Right lobe of liver (tissue), 6 donors: ENCODE results near the gene SLC45A1. TPM values are rescaled to one million over a fixed set of nuclear protein-coding genes. Genes with fewer than 3 reads are reported as not detected.

Experiments used
- ATAC-seq, 4 donors: fragments of 200-7000 bp; cut with Tn5 transposase; one replicate each; pipeline ENCODE4 v1.9.1; 2020; ENCODE audit warnings: mild to moderate bottlenecking in 4 of 4, moderate library complexity in 4 of 4
- DNase-seq, 3 donors: peaks; one replicate each; pipeline ENCODE4 v3.0.0-alpha.2; 2020
- H3K27ac ChIP-seq, 3 donors: fragments of 200-600 bp; one replicate each; pipeline ENCODE4 v1.8.0; 2022
- H3K27me3 ChIP-seq, 2 donors: fragments of 200-600 bp; one replicate each; pipeline ENCODE4 v1.8.0; 2022
- H3K36me3 ChIP-seq, 4 donors: fragments of 200-600 bp; sonication (generic) in 1 of 4; one replicate each; pipeline versions ENCODE4 v1.5.1 to v1.8.0; 2017 to 2022; ENCODE audit warnings: control low read depth in 1 of 4
- H3K4me1 ChIP-seq, 4 donors: fragments of 200-600 bp; sonication (generic) in 1 of 4; one replicate each; pipeline versions ENCODE4 v1.5.1 to v1.8.0; 2017 to 2022; ENCODE audit warnings: control low read depth in 1 of 4
- H3K4me3 ChIP-seq, 3 donors: fragments of 200-600 bp; one replicate each; pipeline ENCODE4 v1.8.0; 2022
- H3K9me3 ChIP-seq, 4 donors: fragments of 200-600 bp; sonication (generic) in 1 of 4; one replicate each; pipeline versions ENCODE4 v1.5.1 to v1.8.0; 2017 to 2022; ENCODE audit warnings: control low read depth in 1 of 4
- POLR2A ChIP-seq: fragments of 450-650 bp; IDR thresholded peaks from one replicate; pipeline ENCODE4 v1.6.1; 2017; ENCODE audit warnings: antibody characterized with exemption, mild to moderate bottlenecking
- WGBS: methylation state at CpG from one replicate; pipeline ENCODE4 v1.1.6; 2018; ENCODE audit warnings: low coverage, low lambda C conversion rate; ENCODE audit not compliant: insufficient coverage; ENCODE audit errors: missing lambda C conversion rate; 5-methylcytosine and 5-hydroxymethylcytosine counted together
- intact Hi-C, 2 donors: fragments of 100-400 bp; cut with DNase I; formaldehyde crosslinking; loops; one replicate each; pipeline versions ENCODE4 v1.11.2 to v1.14.1; 2022
- total RNA-seq, 6 experiments: library from RNA; depleted of rRNA in 2 of 6; stranded (reverse); fragments of >200 nt in 2 of 6; fragmentation: NEBNext Ultra II Directional in 3 of 6; extraction: Animal tissue kit (Norgen Biotek cat#: 25700) in 3 of 6; gene quantifications; one replicate each; pipeline versions ENCODE4 v1.1.0 to v1.2.4, GENCODE V29; 2016 to 2023
- TF ChIP-seq, protein P1 (sequence below), 4 donors: fragments of 200-600 bp in 3 of 4; fragments of 450-650 bp in 1 of 4; IDR thresholded peaks; one replicate each; pipeline versions ENCODE4 v1.5.1 to v1.8.0; 2016 to 2022; ENCODE audit warnings: antibody characterized with exemption in 4 of 4, mild to moderate bottlenecking in 2 of 4
- donor health status: DM: no; HTN: yes; CAD: no.
- donor health status: DM: no; HTN: no; CAD: no.
- donor health status: DM: no; HTN: no; CAD: no.
- donor health status: DM: no; HTN: yes; CAD: no.
- donor health status: DM: no; HTN: yes; CAD: no.

Gene SLC45A1
- total RNA-seq, 6 experiments from 2014 or later: 0.13 to 0.53 (median 0.25) TPM; not detected in 1

DNA sequence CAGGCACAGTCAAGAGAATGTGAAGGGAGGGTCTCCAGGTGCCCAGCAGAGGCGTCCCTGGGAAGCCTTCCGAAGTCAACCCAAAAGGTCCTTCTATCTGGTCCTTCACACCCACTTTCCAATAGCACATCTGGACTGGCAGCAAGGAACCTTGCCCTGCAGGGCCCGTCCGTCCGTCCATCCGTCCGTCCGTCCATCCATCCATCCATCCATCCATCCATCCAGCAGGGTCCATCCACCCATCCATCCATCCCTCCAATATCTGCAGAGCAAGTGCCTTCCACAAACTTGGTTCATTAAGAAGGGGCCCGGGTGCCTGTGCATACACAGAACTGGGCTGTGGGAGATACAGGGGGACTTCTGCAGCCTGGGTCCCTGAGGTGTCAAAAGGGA, 31.6 kb downstream of the SLC45A1 start:
- TF ChIP-seq POLR2A: no peak
- TF ChIP-seq, protein P1, sequence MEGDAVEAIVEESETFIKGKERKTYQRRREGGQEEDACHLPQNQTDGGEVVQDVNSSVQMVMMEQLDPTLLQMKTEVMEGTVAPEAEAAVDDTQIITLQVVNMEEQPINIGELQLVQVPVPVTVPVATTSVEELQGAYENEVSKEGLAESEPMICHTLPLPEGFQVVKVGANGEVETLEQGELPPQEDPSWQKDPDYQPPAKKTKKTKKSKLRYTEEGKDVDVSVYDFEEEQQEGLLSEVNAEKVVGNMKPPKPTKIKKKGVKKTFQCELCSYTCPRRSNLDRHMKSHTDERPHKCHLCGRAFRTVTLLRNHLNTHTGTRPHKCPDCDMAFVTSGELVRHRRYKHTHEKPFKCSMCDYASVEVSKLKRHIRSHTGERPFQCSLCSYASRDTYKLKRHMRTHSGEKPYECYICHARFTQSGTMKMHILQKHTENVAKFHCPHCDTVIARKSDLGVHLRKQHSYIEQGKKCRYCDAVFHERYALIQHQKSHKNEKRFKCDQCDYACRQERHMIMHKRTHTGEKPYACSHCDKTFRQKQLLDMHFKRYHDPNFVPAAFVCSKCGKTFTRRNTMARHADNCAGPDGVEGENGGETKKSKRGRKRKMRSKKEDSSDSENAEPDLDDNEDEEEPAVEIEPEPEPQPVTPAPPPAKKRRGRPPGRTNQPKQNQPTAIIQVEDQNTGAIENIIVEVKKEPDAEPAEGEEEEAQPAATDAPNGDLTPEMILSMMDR (IDR thresholded peaks at IDR 0.05): no peak
- H3K36me3 ChIP-seq: peaks cover 0 to 11% (median 8%) of the 10 kb centered on the region in 4 donors
- H3K4me3 ChIP-seq: no peak overlapping the region
- intact Hi-C loops: loop anchor here (5.0 to 10.0 kb wide), 2 partner anchors 367 to 375 kb away; no protein-coding TSS in a partner anchor
- ATAC-seq (no peak), DNase-seq (no peak)
- H3K9me3 ChIP-seq: no peaks in the 10 kb centered on the region
- no peaks in the 10 kb centered on the region for H3K27me3 ChIP-seq
- no peaks in the 10 kb centered on the region for H3K4me1 ChIP-seq
- H3K27ac ChIP-seq: no peak overlapping the region
- 47% methylated on average over 8 of the region's 9 CpGs for WGBS

DNA sequence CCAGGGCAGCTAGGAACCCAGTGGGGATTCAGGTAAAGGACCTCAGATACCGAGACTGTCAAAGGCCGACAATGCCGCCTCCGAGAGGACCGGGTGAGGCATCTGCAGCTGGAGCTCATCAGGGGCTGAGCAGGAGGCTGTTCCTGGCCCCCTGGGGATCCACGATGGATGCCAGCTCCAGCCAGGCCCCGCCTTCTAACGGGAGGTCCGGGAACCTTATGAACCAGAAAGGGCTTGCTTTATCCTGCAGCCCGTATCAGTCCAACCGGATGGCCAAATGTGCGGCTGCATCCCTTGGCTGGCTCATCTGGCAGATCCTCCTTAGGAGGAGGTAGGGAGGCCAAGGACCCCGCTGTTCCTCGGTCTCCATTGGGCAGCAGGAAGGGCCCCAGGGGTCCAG, 32.0 kb downstream of the SLC45A1 start:
- ATAC-seq: peak; percentile 1 to 20 (median 8)

DNA sequence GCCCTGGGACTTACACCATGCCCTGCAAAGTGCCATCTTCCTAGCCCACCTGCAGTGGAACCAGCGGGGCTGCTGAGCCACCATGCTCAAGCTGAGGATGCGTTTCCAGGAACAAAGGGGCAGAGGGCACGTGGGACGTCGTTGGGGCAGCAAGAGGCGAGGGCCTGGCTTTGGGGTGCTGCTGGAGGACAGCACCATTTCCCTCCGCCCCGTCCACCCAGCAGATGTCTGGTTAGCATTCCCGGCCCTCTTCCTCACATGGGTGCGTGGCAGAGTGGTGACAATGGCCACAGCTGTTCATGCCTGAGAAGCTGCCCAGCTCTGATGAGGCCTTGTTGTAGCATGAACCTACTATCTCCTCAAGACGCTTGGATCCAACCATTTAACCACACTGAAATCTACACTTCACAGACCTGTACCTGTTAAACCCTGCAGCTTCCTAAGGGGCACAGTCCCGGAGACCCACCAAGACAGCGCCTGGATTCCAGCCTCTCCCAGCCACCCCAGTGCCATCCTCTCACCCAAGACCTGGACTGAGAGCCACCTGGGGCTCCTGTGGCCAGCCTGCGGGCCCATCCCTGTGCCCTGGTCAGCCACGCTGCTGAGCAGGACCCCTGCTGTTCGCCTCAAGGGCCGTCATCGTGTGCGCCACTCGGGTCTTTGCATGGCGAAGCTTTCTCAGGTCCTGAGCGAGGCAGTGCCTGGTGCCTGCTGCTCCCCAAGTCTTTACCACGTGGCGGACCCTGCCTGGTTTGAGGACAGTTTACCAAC, 33.2 kb downstream of the SLC45A1 start:
- no peaks in the 10 kb centered on the region for H3K27me3 ChIP-seq
- peaks cover 0 to 28% (median 19%) of the 10 kb centered on the region in 4 donors for H3K36me3 ChIP-seq
- H3K27ac ChIP-seq: no peak overlapping the region
- DNase-seq: peak in 1 of 3 donors; percentile 46
- no peak overlapping the region for H3K4me3 ChIP-seq
- 0% methylated on average over 1 of the region's 24 CpGs for WGBS
- no peaks in the 10 kb centered on the region for H3K4me1 ChIP-seq
- H3K9me3 ChIP-seq: no peaks in the 10 kb centered on the region
- intact Hi-C loops: no loop called here
- TF ChIP-seq, protein P1 (IDR thresholded peaks at IDR 0.05): no peak
- TF ChIP-seq POLR2A: no peak
- ATAC-seq: no peak

More for the DNA sequence above, 32.0 kb downstream of the SLC45A1 start:
- no peaks in the 10 kb centered on the region for H3K27me3 ChIP-seq
- 60% methylated on average over 1 of the region's 14 CpGs for WGBS
- no peak for TF ChIP-seq POLR2A
- TF ChIP-seq, protein P1 (IDR thresholded peaks at IDR 0.05): no peak
- no peaks in the 10 kb centered on the region for H3K9me3 ChIP-seq
- H3K4me3 ChIP-seq: no peak overlapping the region
- H3K36me3 ChIP-seq: peaks cover 0 to 16% (median 11%) of the 10 kb centered on the region in 4 donors
- intact Hi-C loops: loop anchor here (5.0 to 10.0 kb wide), 2 partner anchors 368 to 375 kb away; no protein-coding TSS in a partner anchor
- no peak overlapping the region for H3K27ac ChIP-seq
- H3K4me1 ChIP-seq: no peaks in the 10 kb centered on the region
- peak in 1 of 3 donors; percentile 45 for DNase-seq

DNA sequence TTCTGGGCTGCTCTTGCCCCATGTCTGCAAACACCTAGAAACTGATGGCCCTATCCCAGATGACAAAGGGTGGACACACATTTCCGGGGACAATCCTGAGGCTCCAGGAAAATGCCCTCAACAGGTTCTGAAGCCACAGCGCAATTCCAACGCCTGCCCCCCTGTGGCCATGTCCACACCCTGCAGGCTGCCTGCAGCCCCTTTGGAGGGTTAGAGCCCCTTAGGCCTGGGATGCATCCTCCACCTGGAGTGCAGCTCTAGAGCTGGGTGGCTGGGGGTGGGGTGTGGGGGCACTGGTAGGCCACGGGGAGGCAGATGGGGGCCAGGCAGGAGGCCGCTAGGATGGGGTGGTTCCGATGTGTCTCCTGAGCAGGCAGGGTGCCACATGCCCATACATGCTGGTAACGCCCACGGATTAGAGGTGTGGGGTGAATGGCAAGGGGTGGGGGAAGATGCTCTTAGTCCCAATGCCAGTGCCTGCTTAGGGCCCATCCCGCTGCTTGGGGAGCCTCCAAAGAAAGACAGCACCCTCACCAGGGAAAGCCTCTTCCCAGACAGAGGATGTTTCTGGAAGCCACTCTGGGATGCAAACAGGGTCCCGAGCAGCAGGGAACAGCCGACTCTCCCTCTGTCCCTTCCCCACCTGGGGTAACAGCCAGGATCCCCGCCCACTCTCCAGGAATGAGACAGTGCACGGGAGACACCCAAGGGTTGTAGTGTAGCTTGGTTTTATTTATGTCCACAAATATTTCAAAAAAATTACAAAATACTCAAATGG, 34.0 kb downstream of the SLC45A1 start:
- H3K27me3 ChIP-seq: no peaks in the 10 kb centered on the region
- TF ChIP-seq, protein P1 (IDR thresholded peaks at IDR 0.05): peak; percentile 38 to 54 (median 46)
- no peak for TF ChIP-seq POLR2A
- no peaks in the 10 kb centered on the region for H3K4me1 ChIP-seq
- 61% methylated on average over 5 of the region's 13 CpGs for WGBS
- H3K9me3 ChIP-seq: no peaks in the 10 kb centered on the region
- no peak overlapping the region for H3K4me3 ChIP-seq
- DNase-seq: peak in 2 of 3 donors; percentile 49 to 60
- H3K36me3 ChIP-seq: peaks cover 0 to 33% (median 22%) of the 10 kb centered on the region in 4 donors
- intact Hi-C loops: no loop called here
- peak; percentile 20 to 40 (median 32) for ATAC-seq
- H3K27ac ChIP-seq: peak overlapping the region in 1 of 3 donors; percentile 15
